IPS DF 4.7 (cell line): ENCODE measurements around the gene TFAM.

Experiments used
- DNase-seq: peaks from one replicate; pipeline ENCODE4 v3.0.0-alpha.2; 2013; ENCODE audit warnings: low spot score; ENCODE audit errors: extremely low read depth

The TFAM gene

GRCh38 chr10:58433066-58433465, 47.9 kb downstream of the TFAM start:
- DNase-seq = no peak

GRCh38 chr10:58433571-58433970, 48.4 kb downstream of the TFAM start:
- DNase-seq = no peak

- DNase-seq = no peak
Observed at GRCh38 chr10:58435297-58435985, 50.2 kb downstream of the TFAM start.

- DNase-seq = no peak
Observed at GRCh38 chr10:58436071-58436470, 50.9 kb downstream of the TFAM start.

GRCh38 chr10:58438340-58438871, 53.2 kb downstream of the TFAM start:
- no peak for DNase-seq

GRCh38 chr10:58438986-58439385, 53.8 kb downstream of the TFAM start:
- DNase-seq = no peak

- no peak for DNase-seq
Observed at GRCh38 chr10:58439632-58440364, 54.6 kb downstream of the TFAM start.

GRCh38 chr10:58440484-58440883, 55.3 kb downstream of the TFAM start:
- no peak for DNase-seq

- no peak for DNase-seq
Observed at GRCh38 chr10:58444321-58444720, 59.1 kb downstream of the TFAM start.

- DNase-seq = no peak
Observed at GRCh38 chr10:58444876-58445275, 59.7 kb downstream of the TFAM start.

GRCh38 chr10:58448121-58448935, 63.1 kb downstream of the TFAM start:
- DNase-seq = no peak
